Esophagus squamous epithelium (tissue), 5 donors: ENCODE measurements around the gene ST3GAL5. TPM values are rescaled to one million over a fixed set of nuclear protein-coding genes. Genes with fewer than 3 reads are reported as not detected.
A peak's percentile ranks its signal among the peaks of the same experiment; 100 is the strongest.

Source experiments
- DNase-seq: peaks from one replicate; lab custom pipeline; 2025; lab: John Stamatoyannopoulos, UW
- H3K27ac ChIP-seq, 4 donors: fragments of 200-600 bp; sonication (generic); one replicate each; pipeline ENCODE4 v1.5.1; 2016 to 2019; ENCODE audit warnings: mild to moderate bottlenecking in 1 of 4
- H3K27me3 ChIP-seq, 4 donors: fragments of 200-600 bp; sonication (generic); 1 replicate in 3 of 4; 2 replicates in 1 of 4; pipeline versions ENCODE4 v1.5.1 to v1.6.0; 2017 to 2021; ENCODE audit warnings: antibody characterized with exemption in 1 of 4
- H3K36me3 ChIP-seq, 3 donors: fragments of 200-600 bp; sonication (generic); one replicate each; pipeline ENCODE4 v1.5.1; 2016 to 2019
- H3K4me1 ChIP-seq, 3 donors: fragments of 200-600 bp; sonication (generic); one replicate each; pipeline ENCODE4 v1.5.1; 2017 to 2019
- H3K4me3 ChIP-seq, 4 donors: fragments of 200-600 bp; sonication (generic); 1 replicate in 3 of 4; 2 replicates in 1 of 4; pipeline ENCODE4 v1.5.1; 2016 to 2019; ENCODE audit warnings: mild to moderate bottlenecking in 2 of 4, moderate library complexity in 1 of 4
- H3K9me3 ChIP-seq, 3 donors: fragments of 200-600 bp; sonication (generic); one replicate each; pipeline ENCODE4 v1.5.1; 2016 to 2019
- CTCF ChIP-seq, 6 experiments: fragments of 450-650 bp in 4 of 6; fragments of 200-600 bp in 2 of 6; sonication (generic) in 2 of 6; IDR thresholded peaks; one replicate each; pipeline ENCODE4 v1.5.1; 2016 to 2019; ENCODE audit warnings: antibody characterized with exemption in 6 of 6, mild to moderate bottlenecking in 4 of 6, moderate library complexity in 4 of 6
- POLR2A ChIP-seq, 4 donors: fragments of 450-650 bp; IDR thresholded peaks; one replicate each; pipeline ENCODE4 v1.6.1; 2017; ENCODE audit warnings: antibody characterized with exemption in 4 of 4, mild to moderate bottlenecking in 4 of 4, moderate library complexity in 3 of 4
- WGBS, 2 donors: methylation state at CpG; one replicate each; pipeline ENCODE4 v1.1.5; 2018; 5-methylcytosine and 5-hydroxymethylcytosine counted together
- intact Hi-C: fragments of 100-400 bp; cut with DNase I; formaldehyde crosslinking; loops from one replicate; pipeline ENCODE4 v1.15.0; 2022
- total RNA-seq, 4 donors: library from RNA; depleted of rRNA; stranded (reverse); fragments of >200 nt; gene quantifications; one replicate each; pipeline ENCODE4 v1.1.0, GENCODE V29; 2016
- donor health status: DM: yes; HTN: yes; CAD: no.

Gene ST3GAL5
- total RNA-seq, 4 donors from 2014 or later = 1.3 to 13.5 (median 5.2) TPM

DNA sequence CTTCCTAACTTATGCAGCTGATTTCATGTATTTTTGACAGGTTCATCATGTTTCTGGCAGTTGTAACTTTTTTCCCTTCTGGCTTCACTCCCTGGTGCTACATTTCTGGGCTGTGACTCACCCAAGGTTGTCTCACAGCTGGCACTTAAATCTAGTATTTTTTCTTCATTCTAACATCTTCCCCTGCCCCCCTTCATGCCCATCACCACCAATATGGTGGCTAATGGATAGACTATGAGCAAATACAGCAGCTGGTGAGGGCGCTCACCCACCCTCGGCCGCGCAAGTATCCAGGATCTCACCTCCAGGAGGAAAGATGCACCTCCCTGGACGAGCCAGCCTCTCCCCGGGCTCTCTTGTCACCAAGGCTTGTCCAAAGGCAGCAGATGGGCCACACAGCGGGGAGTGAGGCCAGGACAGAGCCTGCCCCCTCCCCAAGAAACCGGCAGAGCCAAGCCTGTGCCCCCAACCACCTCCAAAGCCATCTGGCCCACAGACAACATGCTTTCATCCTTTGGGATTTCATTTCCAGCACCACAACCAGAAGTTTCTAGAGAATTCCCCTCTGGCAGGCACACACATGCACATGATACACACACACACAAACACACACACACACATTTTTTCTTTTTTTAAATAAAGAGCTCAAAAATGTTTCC, 95.9 kb downstream of the ST3GAL5 start:
- H3K9me3 ChIP-seq = no peaks in the 10 kb centered on the region
- DNase-seq = no peak
- no peak for TF ChIP-seq POLR2A (IDR thresholded peaks at IDR 0.05)
- TF ChIP-seq CTCF (IDR thresholded peaks at IDR 0.05) = no peak
- 45 to 58% methylated on average over 6 to 8 of the region's 8 CpGs for WGBS, 2 donors
- intact Hi-C loops = no loop called here
- H3K4me1 ChIP-seq = peaks cover 20 to 67% (median 50%) of the 10 kb centered on the region in 3 donors
- no peaks in the 10 kb centered on the region for H3K27me3 ChIP-seq
- no peaks in the 10 kb centered on the region for H3K36me3 ChIP-seq
- H3K4me3 ChIP-seq = no peak overlapping the region
- H3K27ac ChIP-seq = peak overlapping the region in 3 of 4 donors; percentile 65 to 81 (median 65)

DNA sequence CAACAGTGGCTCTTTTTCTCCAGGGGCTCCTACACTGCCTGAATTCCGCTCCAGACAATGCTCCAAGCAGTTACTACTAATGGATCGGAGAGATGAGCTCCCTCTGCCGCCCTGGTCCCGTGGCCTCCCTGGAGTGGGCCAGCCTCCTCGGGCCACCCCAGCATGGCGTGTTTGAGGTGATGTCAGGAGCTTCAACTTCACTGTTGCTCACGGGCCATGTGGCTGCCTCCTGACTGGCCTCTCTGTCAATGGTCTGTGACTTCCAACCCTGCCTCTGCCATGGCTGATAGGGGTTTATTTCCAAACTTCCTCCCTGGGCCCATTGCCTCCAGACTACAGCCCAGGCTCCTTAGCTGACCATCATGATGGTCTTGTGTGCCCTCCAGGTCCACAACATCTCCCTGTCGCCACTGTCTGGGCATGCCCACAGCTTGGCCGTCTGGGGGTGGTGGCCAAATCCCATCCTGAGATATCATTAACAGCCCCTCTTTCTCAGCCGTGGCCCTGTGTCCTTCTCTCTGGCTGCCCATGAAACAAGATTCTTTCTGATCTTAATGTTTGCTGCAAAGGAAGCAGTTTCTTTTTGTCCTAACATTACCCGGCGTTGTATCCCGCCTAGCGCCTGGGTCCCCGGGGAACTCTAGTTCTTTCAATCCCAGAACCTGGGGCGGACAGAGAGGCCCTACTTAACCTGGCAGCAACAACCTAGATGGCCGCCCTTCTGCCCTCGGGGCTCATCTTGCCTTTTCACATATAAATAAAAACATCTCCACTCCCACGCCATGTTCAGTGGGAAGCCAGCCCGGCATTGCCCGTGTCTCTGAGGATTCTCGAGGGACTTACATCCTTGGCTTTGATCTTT, 96.9 kb downstream of the ST3GAL5 start:
- Histone ChIP-seq H3K9me3 (no peaks in the 10 kb centered on the region), H3K4me3 (no peak overlapping the region), H3K36me3 (peaks cover 0 to 7% (median 4%) of the 10 kb centered on the region in 3 donors), H3K27ac (peak overlapping the region in 3 of 4 donors; percentile 65 to 81 (median 65)), H3K27me3 (no peaks in the 10 kb centered on the region), H3K4me1 (peaks cover 20 to 57% (median 48%) of the 10 kb centered on the region in 3 donors)
- 53% methylated on average over 15 to 22 of the region's 22 CpGs for WGBS, 2 donors
- intact Hi-C loops = no loop called here
- DNase-seq = no peak
- TF ChIP-seq CTCF (IDR thresholded peaks at IDR 0.05) (no peak), POLR2A (IDR thresholded peaks at IDR 0.05) (no peak)

- Histone ChIP-seq H3K27me3 (no peaks in the 10 kb centered on the region), H3K4me3 (no peak overlapping the region), H3K9me3 (no peaks in the 10 kb centered on the region), H3K4me1 (peaks cover 16 to 53% (median 35%) of the 10 kb centered on the region in 3 donors), H3K27ac (no peak overlapping the region), H3K36me3 (peaks cover 0 to 12% (median 5%) of the 10 kb centered on the region in 3 donors)
- no peak for DNase-seq
- 68 to 88% methylated on average over 2 to 12 of the region's 12 CpGs for WGBS, 2 donors
- no peak for TF ChIP-seq POLR2A (IDR thresholded peaks at IDR 0.05)
- intact Hi-C loops = no loop called here
Observed at GRCh38 chr2:85790499-85791188, 98.1 kb downstream of the ST3GAL5 start.

- Histone ChIP-seq H3K36me3 (peaks cover 0 to 12% (median 5%) of the 10 kb centered on the region in 3 donors), H3K4me1 (peaks cover 9 to 53% (median 31%) of the 10 kb centered on the region in 3 donors), H3K27me3 (no peaks in the 10 kb centered on the region), H3K4me3 (no peak overlapping the region), H3K27ac (no peak overlapping the region), H3K9me3 (no peaks in the 10 kb centered on the region)
- TF ChIP-seq CTCF (IDR thresholded peaks at IDR 0.05) (no peak), POLR2A (IDR thresholded peaks at IDR 0.05) (no peak)
- intact Hi-C loops = no loop called here
- WGBS, 2 donors = 74 to 100% methylated on average over 2 to 4 of the region's 4 CpGs
- no peak for DNase-seq
Observed at GRCh38 chr2:85790032-85790431, 98.8 kb downstream of the ST3GAL5 start.

- peaks cover 0 to 12% (median 5%) of the 10 kb centered on the region in 3 donors for H3K36me3 ChIP-seq
- H3K4me1 ChIP-seq = peaks cover 8 to 52% (median 26%) of the 10 kb centered on the region in 3 donors
- intact Hi-C loops = no loop called here
- H3K4me3 ChIP-seq = no peak overlapping the region
- TF ChIP-seq POLR2A (IDR thresholded peaks at IDR 0.05) (no peak), CTCF (IDR thresholded peaks at IDR 0.05) (no peak)
- no peak overlapping the region for H3K27ac ChIP-seq
- 78 to 84% methylated on average over 5 of the region's 5 CpGs for WGBS, 2 donors
- DNase-seq = no peak
- no peaks in the 10 kb centered on the region for H3K27me3 ChIP-seq
- no peaks in the 10 kb centered on the region for H3K9me3 ChIP-seq
Observed at GRCh38 chr2:85789271-85789670, 99.5 kb downstream of the ST3GAL5 start.
